Measurements from ENCODE around the gene PRX.

Gene PRX

DNA sequence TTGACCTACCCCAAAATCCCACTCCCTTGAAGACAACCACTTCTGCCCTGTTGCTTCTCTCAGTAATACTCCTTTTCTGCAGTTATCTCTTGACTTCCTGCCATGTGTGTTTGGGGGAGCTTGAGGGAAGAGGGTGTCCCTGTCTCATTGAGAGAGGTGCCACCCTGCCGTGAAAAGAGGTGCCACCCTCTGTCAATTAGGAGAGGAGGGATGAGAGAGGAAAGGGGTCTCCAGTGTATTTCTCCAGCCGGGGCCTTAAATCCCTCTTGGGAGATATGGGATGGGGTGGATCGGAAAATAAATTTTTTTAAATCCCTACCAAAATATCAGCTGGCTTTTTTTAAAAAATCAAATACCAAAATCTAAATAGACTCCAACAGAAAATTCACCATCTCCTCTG, 48.2 kb downstream of the PRX start:
- no peak for DNase-seq (ENCODE audit: low spot score)

DNA sequence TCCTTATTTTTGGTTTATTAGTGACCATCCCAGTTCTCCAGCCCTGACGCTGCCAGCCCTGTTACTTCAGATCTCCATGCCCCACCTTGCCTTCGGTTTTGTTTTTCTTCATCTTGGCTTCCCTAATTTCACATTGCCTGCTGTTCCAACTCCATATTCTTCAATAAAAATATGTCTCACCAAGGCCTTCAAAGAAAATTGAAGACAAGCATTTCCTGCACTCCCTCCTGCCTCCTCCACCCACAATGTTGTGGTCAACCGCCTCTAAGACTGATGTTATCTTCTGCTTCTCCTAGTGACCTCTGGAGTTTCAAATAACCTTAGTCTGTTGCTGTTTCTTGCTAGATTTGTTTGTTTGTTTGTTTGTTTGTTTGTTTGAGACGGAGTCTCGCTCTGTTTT, 50.1 kb downstream of the PRX start:
- no peak for DNase-seq (ENCODE audit: low spot score)

DNA sequence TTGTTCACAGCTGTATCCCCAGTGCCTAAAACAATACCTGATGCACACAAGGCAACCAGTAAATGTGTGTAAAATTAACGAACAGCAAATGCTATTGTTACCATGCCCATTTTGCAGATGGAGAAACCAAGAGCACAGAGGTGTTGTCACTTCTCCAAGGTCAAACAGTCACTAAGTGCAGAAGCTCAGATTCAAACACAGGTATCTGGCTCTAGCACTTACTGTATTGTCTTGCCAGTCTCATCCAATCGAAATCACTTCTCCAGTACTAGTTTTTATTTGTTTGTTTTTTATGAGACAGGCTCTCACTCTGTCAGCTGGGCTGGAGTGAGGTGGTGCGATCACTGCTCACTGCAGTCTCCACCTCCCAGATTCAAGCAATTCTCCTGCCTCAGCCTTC, 51.0 kb downstream of the PRX start:
- no peak for DNase-seq (ENCODE audit: low spot score)

DNA sequence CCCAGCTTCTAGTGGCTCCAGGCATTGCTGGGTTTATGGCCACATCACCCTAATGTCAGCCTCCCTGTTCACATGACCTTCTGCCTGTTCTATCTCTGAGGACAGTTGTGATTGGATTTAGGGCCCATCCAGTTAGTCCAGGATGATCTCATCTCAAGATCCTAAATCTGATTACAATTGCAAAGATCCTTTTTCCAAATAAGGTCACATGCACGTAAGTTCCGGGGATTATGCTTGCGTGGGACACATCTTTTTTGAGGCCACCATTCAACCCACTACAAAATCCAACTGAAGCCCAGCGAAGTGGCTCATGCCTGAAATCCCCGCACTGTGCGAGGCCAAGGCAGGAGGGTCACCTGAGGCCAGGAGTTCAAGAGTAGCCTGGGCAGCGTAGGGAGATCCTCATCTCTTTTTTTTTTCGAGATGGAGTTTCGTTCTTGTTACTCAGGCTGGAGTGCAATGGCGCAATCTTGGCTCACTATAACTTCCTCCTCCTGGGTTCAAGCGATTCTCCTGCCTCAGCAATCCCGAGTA, 52.4 kb downstream of the PRX start:
- no peak for DNase-seq (ENCODE audit: low spot score)

DNA sequence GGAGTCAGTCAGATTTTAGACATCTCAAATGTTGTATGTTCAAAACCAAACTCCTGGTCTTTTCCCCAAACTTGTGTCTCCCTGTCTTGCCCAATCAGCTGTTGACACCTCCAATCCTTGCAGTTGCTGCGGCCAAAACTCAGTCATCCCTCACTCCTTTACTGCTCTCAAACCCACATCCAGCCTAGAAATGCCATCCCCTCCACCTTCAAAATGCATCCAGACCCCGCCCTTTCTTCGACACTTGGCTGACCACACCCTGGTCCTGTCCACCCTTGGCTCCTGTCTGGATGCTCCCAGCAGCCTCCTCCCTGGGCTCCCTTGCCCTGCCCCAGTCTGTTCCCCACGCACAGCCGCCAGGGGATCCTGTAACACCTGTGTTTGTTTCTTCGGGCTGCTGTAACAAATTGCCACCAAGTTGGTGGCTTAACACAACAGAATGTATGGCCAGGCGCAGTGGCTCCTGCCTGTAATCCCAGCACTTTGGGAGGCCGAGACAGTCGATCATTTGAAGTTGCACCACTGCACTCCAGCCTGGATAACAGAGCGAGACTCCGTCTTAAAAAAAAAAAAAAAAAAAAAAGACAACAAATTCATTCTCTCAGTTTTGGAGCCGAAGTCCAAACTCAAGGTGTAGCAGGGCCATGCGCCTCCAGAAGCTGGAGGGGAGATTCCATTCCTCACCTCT, 53.0 kb downstream of the PRX start:
- no peak for DNase-seq (ENCODE audit: low spot score)

DNA sequence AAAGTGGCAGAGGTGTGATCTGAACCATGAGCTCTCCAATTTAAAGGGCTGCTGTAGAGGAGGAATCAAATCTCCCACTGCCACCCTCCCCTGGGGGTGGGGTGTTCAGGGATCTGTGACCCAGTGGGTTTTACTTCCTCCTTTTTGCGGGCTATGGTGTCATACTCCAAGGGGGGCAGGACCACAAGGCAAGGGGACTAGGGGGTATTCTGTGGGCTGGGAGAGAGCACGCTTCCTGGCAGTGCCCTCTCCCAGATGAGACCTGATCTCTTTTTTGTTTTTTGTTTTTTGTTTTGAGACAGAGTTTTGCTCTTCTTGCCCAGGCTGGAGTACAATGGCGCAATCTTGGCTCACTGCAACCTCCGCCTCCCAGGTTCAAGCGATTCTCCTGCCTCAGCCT, 54.4 kb downstream of the PRX start:
- no peak for DNase-seq (ENCODE audit: low spot score)

DNA sequence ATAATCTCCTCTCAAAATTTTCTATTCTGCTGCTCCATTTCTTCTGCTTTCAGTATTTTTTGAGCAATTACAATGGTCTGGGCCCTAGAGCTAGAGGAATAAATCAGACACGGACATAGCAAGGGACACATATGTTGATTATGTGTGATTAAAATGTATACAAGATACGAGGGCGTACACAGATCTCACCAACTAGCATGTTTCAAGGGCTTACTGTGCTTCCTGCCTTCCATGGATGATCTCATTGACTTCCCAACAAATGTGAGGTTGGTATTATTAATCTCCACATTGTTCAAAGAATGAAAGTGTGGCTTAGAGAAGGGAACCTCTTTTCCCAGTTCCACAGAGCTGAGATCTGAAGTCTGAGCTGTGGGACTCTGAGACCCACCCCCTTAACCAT, 55.5 kb downstream of the PRX start:
- DNase-seq (ENCODE audit: low spot score), result no peak

DNA sequence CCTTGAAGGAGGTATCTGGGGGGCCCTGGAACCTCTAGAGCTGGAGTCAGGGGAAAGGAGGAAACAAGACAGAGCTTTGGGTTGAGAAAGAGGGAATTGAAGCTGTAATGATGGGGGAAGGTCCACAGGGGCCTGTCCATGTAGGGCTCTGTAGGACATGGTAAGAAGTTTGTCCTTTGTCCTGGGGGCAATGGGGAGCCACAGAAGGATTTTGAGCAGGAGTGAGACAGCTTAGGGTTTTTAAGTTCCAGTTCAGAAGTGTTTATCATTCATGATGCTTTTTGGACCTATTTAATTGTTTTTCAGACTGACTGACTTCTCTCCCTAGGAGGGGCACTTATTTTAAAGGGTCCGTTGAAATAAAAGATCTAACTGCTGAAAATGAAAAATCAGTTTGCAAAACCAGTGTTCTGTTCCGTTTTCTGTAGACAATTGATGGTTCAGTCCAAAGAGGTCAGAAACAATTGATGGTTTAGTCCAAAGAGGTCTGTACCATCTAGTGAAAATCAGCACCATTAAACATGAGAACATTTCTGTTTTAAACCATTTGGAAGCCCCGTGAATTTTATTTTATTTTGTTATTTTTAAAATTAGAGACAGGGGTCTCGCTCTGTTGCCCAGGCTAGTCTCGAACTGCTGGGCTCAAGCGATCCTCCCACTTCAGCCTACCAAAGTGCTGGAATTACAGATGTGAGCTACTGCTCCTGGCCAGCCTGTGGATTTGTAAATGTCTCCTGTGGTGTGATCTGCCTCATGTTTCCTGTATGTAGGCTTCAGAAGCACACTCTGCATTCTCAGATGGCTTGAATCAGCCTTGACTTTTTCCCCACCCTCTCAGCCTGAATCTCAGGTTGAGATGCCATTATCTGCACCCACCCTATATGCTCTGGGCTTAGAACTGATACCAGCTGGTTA, 56.2 kb downstream of the PRX start:
- no peak for DNase-seq (ENCODE audit: low spot score)

DNA sequence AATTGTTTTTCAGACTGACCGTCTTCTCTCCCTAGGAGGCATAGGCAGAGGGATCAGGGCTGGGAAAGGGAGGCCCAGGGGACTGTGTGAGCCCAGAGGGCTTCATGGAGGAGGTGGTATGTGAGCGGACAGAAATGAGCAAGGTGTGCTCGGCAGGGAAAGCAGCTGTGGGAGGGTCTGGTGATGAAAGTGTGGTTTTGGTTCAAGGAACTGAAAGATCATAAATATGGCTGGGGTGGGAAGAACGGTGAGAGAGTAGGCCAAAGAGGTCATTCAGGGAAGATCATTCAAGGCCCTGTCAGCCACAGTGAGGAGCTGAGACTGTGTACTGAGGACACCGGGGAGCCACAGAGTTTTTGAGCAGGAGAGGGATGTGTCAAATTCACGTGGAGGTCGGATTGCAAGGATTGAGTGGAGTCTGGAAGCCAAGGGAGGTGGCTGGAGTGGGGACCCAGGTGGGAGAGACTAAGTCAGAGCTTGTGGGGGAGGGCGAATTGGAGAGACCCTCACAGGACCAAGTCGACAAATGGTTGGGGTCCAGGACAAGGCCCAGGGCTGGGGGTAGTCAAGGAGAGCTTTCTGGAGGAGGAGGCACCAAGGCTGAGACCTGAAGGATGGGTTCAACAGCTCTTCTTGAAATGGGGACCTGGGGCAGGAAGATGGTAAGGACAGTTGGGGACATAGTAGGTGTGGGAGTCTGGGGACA, 57.0 kb downstream of the PRX start:
- DNase-seq (ENCODE audit: low spot score), result no peak

DNA sequence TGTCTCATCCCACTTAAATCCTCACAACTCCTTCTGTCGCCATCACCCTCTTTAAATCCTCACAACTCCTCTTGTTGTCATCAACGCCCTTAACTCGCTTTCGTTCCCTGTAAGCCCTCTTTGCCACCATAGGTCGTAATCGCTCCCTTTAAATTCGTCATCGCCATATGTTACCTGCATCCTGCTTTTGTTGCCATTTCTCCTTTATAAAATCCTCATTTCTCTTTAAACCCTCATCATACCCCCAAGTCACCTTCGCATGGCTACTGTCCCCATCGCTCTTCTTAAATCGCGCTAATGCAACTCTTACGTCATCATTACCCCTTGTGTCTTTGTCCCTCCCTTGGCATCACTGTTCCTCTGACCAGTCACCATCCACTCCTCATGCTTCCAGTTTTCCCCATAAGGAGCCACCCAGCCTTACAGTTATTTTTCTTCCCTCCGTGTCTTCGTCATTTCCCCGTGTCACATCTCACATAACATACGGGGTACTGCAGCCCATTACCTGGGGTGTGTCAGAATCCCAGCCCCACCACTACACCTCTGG, 64.1 kb downstream of the PRX start:
- DNase-seq (ENCODE audit: low spot score), result peak; percentile 4

DNA sequence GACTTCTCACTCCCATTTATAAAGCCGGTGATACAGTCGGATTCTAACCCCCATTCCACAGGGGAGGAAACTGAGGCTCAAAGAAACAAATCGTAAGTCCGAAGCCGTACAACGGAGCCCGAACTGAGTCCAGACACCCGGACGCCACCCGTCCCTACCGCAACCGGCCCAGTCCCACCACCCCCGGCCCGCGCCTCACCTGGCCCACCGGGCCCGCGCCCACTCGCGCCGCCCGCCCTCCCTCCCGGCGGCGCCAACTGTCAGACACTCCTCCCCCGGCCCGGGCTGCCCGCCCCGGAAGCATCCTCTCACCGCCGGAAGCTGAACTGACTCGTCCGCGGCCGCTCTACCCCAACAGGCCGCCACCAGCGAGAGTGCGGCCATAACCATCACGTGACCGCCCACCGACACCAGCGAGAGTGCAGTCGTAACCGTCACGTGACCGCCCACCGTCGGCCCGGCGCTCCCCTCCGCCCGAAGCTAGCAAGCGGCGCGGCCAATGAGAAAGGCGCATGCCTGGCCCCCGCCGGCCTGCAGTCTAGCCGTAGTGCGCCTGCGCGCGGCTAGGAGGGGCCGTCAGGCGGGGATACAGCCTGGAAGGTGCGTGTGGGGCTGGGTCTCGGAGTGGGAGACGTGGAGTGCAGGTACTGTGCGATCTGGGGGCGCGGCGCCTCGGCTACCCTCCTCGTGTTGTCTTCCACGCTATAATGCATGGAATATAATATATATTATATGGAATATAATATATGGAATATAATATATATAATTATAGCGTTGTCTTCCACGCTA, 64.9 kb downstream of the PRX start, which contains the start of the genes C19orf47 and PLD3:
TSS of gene C19orf47 (minus strand) at position 273 of the 789 bp plus-strand sequence. CDS start 6,540 bp downstream, outside the sequence.
TSS of gene PLD3 (plus strand) at position 571 of the 789 bp plus-strand sequence. CDS start 17,789 bp downstream, outside the sequence.
- DNase-seq (ENCODE audit: low spot score), result peak; percentile 99

DNA sequence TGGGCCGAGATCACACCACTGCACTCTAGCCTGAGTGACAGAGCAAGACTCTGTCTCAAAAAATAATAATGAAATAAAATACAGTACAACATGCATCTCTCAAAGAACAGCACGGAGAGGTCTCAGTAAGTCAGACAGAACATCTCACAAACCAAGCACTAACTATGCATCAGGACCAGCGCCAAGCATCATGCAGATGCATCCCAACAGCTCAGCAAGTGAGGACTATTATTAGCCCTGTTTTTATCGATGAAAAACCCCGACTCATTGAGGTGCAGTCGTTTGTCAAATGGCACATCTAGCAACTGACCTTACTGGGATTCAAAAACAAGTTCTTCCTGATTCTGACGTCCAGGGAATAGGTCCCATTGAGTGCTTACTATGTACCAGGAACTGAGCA, 68.8 kb downstream of the PRX start:
- DNase-seq (ENCODE audit: low spot score), result no peak
